ENCODE measurements around the gene RFC4.

The RFC4 gene

GRCh38 chr3:186786922-186787321 is 19.4 kb downstream of the RFC4 start:
- DNase-seq: peak in 1 of 6 experiments; percentile 5

- DNase-seq: no peak
Observed at GRCh38 chr3:186785495-186786018, 20.7 kb downstream of the RFC4 start.

GRCh38 chr3:186784820-186785494 is 21.3 kb downstream of the RFC4 start:
- no peak for DNase-seq

- DNase-seq: peak; percentile 75 to 90 (median 80)
Observed at GRCh38 chr3:186783731-186784515, 22.4 kb downstream of the RFC4 start.

- DNase-seq: peak; percentile 86 to 99 (median 90)
Observed at GRCh38 chr3:186783058-186783730, 23.1 kb downstream of the RFC4 start, which contains the start of gene EIF4A2. EIF4A2 (plus strand) TSS chr3:186783577; CDS start chr3:186783611, 34 bp downstream.

- DNase-seq: peak in 2 of 6 experiments; percentile 68 to 89
Observed at GRCh38 chr3:186782542-186783057, 23.7 kb downstream of the RFC4 start.

GRCh38 chr3:186779204-186779603 is 27.1 kb downstream of the RFC4 start:
- no peak for DNase-seq

GRCh38 chr3:186775999-186776398 is 30.3 kb downstream of the RFC4 start:
- DNase-seq: no peak

- DNase-seq: peak in 4 of 6 experiments; percentile 36 to 58 (median 45)
Observed at GRCh38 chr3:186772701-186773417, 33.4 kb downstream of the RFC4 start.

- peak in 2 of 6 experiments; percentile 43 to 58 for DNase-seq
Observed at GRCh38 chr3:186772281-186772694, 34.0 kb downstream of the RFC4 start.

- no peak for DNase-seq
Observed at GRCh38 chr3:186760897-186761447, 45.3 kb downstream of the RFC4 start.

GRCh38 chr3:186760141-186760833 is 46.0 kb downstream of the RFC4 start:
- no peak for DNase-seq

GRCh38 chr3:186759231-186759930 is 46.9 kb downstream of the RFC4 start:
- DNase-seq: no peak

GRCh38 chr3:186757686-186758220 is 48.5 kb downstream of the RFC4 start:
- DNase-seq: no peak

- no peak for DNase-seq
Observed at GRCh38 chr3:186757214-186757613, 49.1 kb downstream of the RFC4 start.

- DNase-seq: no peak
Observed at GRCh38 chr3:186754871-186755270, 51.4 kb downstream of the RFC4 start.

GRCh38 chr3:186754006-186754405 is 52.3 kb downstream of the RFC4 start:
- no peak for DNase-seq

GRCh38 chr3:186751480-186751879 is 54.8 kb downstream of the RFC4 start:
- no peak for DNase-seq

- DNase-seq: no peak
Observed at GRCh38 chr3:186750316-186750715, 56.0 kb downstream of the RFC4 start.

GRCh38 chr3:186746008-186746407 is 60.3 kb downstream of the RFC4 start:
- DNase-seq: peak in 1 of 6 experiments; percentile 18

Data from stimulated activated naive CD4-positive, alpha-beta T cell (primary cell).